ENCODE results near the gene CALML4.
"Not testable (repeated sequence)": the region's sequence is repeated elsewhere in the genome, so short reads cannot be mapped to it uniquely, and the experiment has no call there.

CALML4 gene

DNA sequence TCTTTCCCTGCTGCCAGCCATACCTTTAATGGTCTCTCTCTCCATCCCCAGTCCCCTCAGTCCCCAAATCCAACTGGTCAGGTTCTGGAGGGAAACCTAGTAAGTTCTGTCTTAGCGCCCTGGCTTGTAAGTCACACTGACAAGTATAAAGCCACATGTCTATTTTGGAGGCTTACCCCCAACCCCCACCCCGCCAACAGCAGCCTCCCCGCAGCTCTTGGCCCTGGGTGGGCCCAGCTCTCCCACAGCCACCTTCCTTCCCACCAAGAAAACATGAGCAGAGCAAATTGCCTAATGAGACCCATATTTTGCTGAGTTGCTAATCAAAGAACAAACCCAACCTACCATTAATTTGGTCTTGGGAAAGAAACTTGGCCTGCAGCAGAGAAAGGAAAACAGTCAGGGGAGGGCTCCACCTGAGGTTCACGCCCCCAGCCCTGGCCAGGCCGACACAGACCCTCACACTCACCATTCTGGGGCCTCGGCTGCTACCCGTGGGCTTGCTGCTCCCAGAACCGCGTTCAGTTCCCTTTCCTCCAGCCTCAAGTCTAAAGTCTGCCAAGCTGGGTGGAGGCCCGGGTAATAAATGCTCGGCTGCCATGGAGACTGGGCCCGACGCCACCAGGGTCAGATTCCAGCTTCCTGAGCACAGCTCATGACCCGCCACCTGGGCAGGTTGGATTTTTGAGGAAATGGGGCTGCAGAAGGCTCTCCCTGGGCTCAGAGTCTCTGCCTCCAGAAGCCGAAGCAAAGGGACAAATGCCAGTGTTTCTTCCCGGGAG, at the start of gene CALML4:
TSS of gene CALML4 (minus strand) at position 557 of the 782 bp plus-strand sequence. CDS start at position 472, 85 bp downstream.
- DNase-seq (ENCODE audit: low spot score): no peak

GRCh38 chr15:68252925-68253534, 47.9 kb upstream of the CALML4 start:
- DNase-seq (ENCODE audit: low spot score): peak; percentile 69

DNA sequence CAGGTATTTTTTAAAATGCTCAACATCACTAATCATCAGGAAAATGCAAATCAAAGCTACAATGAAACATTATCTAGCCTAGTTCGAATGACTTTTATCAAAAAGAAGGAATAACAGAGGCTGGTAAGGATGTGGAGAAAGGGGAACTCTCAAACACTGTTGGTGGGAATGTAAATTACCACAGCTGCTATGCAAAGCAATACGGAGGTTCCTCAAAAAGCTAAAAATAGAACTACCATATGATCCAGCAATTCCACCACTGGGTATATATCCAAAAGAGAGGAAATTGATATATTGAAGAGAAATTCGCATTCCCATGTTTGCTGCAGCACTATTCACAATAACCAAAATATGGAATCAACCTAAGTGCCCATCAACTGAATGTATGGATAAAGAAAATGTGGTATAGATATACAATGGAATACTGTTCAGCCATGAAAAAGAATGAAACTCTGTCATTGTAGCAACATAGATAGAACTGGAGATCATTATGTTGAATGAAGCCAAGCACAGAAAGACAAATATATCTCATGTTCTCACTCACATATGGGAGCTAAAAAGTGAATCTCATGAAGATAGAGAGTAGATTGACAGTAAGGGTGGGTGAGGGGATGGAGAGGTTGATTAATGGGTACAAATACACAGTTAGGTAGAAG, 44.1 kb upstream of the CALML4 start:
- DNase-seq (ENCODE audit: low spot score): no peak

GRCh38 chr15:68244235-68244634, 39.1 kb upstream of the CALML4 start:
- DNase-seq (ENCODE audit: low spot score): no peak

- no peak for DNase-seq (ENCODE audit: low spot score)
Observed at GRCh38 chr15:68241088-68241935, 36.2 kb upstream of the CALML4 start.

- DNase-seq (ENCODE audit: low spot score): no peak
Observed at GRCh38 chr15:68239025-68239424, 33.9 kb upstream of the CALML4 start.

GRCh38 chr15:68235022-68235421, 29.9 kb upstream of the CALML4 start:
- no peak for DNase-seq (ENCODE audit: low spot score)

DNA sequence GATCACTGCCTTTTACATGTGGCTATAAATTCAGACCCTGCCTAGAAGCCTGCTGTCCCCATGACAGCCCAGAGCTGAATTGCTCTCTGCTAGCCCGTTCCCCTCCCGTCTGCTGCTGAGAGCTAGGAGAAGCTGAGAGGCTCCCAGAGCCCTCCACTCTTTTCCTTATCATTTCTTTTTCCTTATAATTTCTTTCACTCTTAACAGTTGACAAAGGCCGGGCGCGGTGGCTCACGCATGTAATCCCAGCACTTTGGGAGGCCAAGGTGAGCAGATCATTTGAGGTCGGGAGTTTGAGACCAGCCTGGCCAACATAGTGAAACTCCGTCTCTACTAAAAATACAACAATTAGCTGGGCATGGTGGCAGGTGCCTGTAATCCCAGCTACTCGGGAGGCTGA, 29.4 kb upstream of the CALML4 start:
- not testable (repeated sequence) for DNase-seq (ENCODE audit: low spot score)

DNA sequence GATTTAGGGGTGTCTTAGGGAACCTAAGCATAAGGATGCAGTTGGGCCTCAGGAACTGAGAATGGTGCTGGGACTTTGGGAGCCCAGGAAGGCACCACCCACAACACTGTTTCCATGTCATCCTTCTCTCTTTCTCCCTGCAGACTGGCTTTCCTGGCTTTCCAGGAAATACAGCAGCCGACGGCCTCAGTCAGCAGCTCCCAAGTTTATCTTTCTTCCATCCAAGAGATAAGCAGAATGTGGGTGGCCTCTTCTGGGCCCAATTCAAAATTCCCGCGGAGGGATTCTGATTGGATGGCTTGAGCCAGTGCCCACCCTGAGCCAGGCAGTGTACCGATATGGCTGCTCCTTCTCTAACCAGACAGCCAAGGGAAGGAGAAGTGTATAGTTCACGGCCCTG, 28.9 kb upstream of the CALML4 start:
- no peak for DNase-seq (ENCODE audit: low spot score)

DNA sequence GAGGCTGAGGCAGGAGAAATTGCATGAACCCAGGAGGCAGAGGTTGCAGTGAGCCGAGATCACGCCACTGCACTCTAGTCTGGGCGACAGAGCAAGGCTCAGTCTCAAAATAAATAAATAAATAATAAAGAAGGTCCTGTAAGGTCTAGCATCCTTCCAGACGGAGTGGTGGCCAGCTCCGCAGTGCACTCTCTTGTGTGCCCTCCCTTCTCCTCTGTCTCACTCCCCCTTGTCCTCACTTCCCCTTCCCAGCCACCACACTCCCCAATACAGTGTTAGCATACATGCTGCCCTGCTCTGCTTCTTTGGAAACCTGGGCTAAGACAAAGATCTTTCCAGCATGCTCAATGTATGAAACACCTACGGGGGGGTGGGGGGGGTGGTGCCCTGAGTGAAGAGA, 27.8 kb upstream of the CALML4 start:
- DNase-seq (ENCODE audit: low spot score): no peak

DNA sequence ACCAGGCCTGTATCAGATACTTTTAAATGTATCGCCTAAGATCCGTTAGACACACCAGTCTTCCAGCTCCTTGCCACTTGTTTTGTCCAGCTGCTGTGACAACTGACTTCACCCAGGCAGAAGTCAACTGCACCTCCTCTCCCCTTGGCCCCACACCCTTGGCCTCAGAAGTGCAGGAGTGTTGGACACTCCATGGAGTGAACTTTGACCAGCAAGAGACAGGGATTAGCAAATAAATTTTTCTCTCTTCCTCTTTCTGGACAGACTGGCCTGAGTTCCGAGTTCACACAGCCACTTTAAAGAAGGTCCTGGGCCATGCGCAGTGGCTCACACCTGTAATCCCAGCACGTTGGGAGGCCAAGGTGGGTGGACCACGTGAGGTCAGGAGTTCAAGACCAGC, 27.3 kb upstream of the CALML4 start:
- no peak for DNase-seq (ENCODE audit: low spot score)

GRCh38 chr15:68231102-68231818, 26.1 kb upstream of the CALML4 start:
- DNase-seq (ENCODE audit: low spot score): no peak

- DNase-seq (ENCODE audit: low spot score): no peak
Observed at GRCh38 chr15:68230157-68231100, 25.3 kb upstream of the CALML4 start.

DNA sequence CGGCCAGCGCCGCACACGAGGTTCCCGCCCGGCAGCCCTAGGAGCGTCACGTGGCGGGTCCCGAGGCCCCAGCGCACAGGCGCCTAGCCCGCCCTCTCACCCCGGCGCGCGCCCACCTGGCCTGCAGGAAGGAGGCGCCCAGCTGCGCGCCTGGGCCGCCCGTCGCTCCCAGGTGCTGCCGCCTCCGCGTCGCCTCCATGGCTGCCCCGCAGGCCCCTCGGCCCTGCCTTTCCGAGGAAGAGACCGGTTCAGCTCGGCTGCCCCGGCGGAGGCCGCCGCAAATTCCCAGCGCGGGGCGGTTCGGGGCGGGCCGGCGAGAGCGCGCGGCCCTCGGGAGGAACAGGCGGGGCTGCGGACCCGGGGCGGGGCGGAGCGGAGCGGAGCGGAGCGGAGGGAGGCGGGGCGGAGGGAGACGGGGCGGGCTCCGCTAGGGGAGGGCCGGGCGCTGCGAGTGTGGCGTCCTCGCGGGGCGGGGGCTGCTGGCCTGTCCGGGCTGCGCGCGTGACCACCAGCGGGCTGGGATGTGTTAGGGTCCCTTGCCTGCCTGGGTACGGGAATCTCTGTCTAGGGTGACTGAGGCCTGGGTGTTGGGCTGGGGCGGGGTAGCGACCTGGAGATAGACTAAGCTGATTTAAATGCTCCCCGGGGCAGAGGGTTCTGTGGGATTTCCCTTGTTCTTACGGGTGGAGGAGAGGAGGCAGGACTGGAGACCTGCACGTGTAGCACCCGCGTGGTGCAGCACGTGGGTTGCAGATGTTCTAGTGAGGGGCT, 24.4 kb upstream of the CALML4 start, which contains the start of gene CLN6:
TSS of gene CLN6 (minus strand) at position 343 of the 771 bp plus-strand sequence. CDS start at position 199, 144 bp downstream.
- DNase-seq (ENCODE audit: low spot score): peak; percentile 83

DNA sequence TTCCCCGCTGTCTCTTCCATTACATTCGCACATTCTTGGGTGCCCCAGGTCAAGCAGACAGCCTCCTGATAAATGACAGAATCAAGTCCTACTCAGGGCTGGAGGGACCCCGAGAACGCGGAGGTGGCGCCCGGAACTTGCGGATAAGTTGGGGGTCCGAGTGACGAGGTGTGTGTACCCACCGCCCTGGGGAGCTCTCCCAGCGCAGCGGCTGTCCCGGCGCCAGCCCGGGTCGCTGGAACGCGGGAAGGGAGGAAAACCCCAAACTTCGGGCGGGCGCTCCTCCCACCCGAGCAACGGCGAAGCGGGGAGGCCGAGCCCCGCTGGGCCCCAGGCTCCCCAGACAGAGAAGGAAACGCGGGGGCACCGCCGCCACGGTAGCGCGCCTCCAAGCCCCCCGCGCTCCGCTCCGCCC, 23.8 kb upstream of the CALML4 start:
- DNase-seq (ENCODE audit: low spot score): no peak

DNA sequence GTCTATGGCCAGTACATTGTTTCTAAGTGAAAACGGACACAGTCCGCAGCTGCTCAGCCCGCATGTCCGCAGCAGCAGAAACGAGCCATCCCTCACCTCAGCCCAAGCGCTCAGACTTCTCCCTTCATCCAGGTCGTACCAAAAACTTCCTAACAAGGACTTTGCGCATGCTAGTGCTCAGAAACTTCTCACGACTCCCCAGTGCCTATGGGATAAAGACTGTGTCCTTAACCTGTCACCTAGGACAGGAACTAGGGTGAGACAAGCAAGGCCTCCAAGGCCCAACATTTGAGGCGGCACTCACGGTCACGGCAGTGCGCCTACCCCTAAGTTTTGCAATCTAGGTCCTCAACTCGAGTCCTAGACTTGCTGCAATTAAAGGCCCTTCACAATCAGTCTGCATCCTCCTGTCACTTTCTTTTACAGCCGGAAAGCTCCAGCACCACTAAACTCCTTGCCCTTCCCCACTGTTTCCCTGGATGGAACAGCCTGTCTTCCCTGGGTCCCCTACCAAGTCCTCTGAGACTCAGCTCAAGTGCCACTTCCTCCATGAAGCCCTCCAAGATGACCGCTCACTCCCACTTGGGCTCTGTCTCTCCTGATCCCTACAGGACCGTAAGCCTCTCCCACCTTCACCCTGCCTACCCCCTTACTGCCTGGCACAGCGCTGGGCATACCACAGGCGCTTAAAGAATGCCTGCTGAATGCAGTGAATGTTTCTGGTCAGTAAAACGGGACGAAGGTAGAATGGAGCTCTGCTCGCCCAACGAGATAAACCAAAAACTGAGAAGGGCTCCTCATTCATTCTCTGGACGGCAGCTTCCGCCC, 23.2 kb upstream of the CALML4 start:
- no peak for DNase-seq (ENCODE audit: low spot score)

DNA sequence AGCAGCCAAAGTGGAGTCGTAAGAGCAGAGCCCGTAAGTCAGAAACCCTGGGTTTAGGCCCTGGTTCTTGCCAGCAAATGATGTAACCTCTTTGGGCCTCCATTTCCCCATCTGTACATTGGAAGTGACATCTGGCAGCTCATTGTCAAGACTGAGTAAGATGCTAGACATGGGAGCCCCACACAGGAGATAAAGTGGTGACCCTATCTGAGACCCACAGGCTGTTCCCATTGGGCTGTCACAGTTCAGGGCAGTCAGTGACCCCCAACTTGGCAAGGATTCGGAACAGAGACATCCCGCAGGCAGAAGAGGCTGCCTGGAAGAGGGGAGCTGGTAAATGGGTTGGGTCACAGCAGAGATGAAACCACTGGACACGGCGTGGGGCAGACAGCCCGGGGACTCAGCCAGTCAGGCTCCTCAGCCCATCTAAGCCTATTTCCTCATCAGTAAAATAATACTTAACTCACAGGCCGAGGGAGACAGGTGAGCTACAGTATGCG, 22.6 kb upstream of the CALML4 start:
- no peak for DNase-seq (ENCODE audit: low spot score)

- not testable (repeated sequence) for DNase-seq (ENCODE audit: low spot score)
Observed at GRCh38 chr15:68225442-68225841, 20.3 kb upstream of the CALML4 start.
